Endodermal cell (in vitro differentiated cells): ENCODE data around the gene KRTAP5-8. TPM values are rescaled to one million over a fixed set of nuclear protein-coding genes. Genes with fewer than 3 reads are reported as not detected.

ENCODE experiments used
- DNase-seq: peaks from one replicate; pipeline ENCODE4 v3.0.0-alpha.2; 2017
- H3K27ac ChIP-seq: 2 replicates; pipeline ENCODE4 v1.5.1; 2013; ENCODE audit warnings: mild to moderate bottlenecking, low read depth, low read length, moderate library complexity
- H3K27me3 ChIP-seq: 2 replicates; pipeline ENCODE4 v1.6.1; 2013; ENCODE audit warnings: mild to moderate bottlenecking, low read length, moderate library complexity; ENCODE audit not compliant: insufficient read depth, control insufficient read depth, poor library complexity, severe bottlenecking
- H3K36me3 ChIP-seq: 2 replicates; pipeline ENCODE4 v1.7.0; 2013; ENCODE audit warnings: mild to moderate bottlenecking, low read length, moderate library complexity; ENCODE audit not compliant: control insufficient read depth, insufficient read depth
- H3K4me1 ChIP-seq: one replicate; pipeline ENCODE4 v1.7.0; 2013; ENCODE audit warnings: low read length; ENCODE audit not compliant: control insufficient read depth, insufficient read depth
- H3K4me3 ChIP-seq: 2 replicates; pipeline ENCODE4 v1.5.1; 2013; ENCODE audit warnings: mild to moderate bottlenecking, low read length, moderate library complexity
- H3K9ac ChIP-seq: 2 replicates; pipeline ENCODE4 v1.6.1; 2013; ENCODE audit warnings: mild to moderate bottlenecking, low read length, moderate library complexity; ENCODE audit not compliant: poor library complexity, severe bottlenecking; ENCODE audit errors: extremely low read depth
- H3K9me3 ChIP-seq: 2 replicates; pipeline ENCODE4 v1.6.1; 2013; ENCODE audit warnings: mild to moderate bottlenecking, low read length, moderate library complexity; ENCODE audit not compliant: control insufficient read depth
- H3K27ac Mint-ChIP-seq: 2 replicates; pipeline ENCODE4 v1.8.0; 2020; ENCODE audit warnings: mixed read lengths
- H3K27me3 Mint-ChIP-seq: 2 replicates; pipeline ENCODE4 v1.8.0; 2021; ENCODE audit warnings: mild to moderate bottlenecking, mixed read lengths; ENCODE audit not compliant: insufficient read depth
- H3K36me3 Mint-ChIP-seq: 2 replicates; pipeline ENCODE4 v1.8.0; 2020; ENCODE audit warnings: low read depth, mixed read lengths
- H3K4me1 Mint-ChIP-seq: 2 replicates; pipeline ENCODE4 v1.8.0; 2020; ENCODE audit warnings: mixed read lengths
- H3K4me3 Mint-ChIP-seq: 2 replicates; pipeline ENCODE4 v1.8.0; 2020; ENCODE audit warnings: mild to moderate bottlenecking, moderate library complexity, mixed read lengths
- H3K9me3 Mint-ChIP-seq: 2 replicates; pipeline ENCODE4 v1.8.0; 2020; ENCODE audit warnings: mild to moderate bottlenecking, mixed read lengths
- CTCF ChIP-seq: fragments of 200-600 bp; sonication (generic); conservative IDR thresholded peaks from 2 replicates; pipeline ENCODE4 v1.5.0; 2021; ENCODE audit warnings: antibody characterized with exemption, mild to moderate bottlenecking
- WGBS, 2 experiments: methylation state at CpG; one replicate each; pipeline versions ENCODE4 v1.1.5 to v1.1.7; 2013; ENCODE audit warnings: missing lambda C conversion rate in 2 of 2, mixed read lengths in 1 of 2; ENCODE audit not compliant: insufficient coverage in 1 of 2, insufficient read length in 1 of 2; 5-methylcytosine and 5-hydroxymethylcytosine counted together
- total RNA-seq, 2 donors: library from RNA; stranded (reverse); fragmentation: NEBNext Ultra II Directional in 1 of 2; extraction: Animal tissue kit (Norgen Biotek cat#: 25700) in 1 of 2; gene quantifications; 2 replicates in 1 of 2; 3 replicates in 1 of 2; pipeline ENCODE4 v1.2.1, GENCODE V29; 2021

Gene KRTAP5-8
- total RNA-seq, 2 donors from 2014 or later: not detected

DNA sequence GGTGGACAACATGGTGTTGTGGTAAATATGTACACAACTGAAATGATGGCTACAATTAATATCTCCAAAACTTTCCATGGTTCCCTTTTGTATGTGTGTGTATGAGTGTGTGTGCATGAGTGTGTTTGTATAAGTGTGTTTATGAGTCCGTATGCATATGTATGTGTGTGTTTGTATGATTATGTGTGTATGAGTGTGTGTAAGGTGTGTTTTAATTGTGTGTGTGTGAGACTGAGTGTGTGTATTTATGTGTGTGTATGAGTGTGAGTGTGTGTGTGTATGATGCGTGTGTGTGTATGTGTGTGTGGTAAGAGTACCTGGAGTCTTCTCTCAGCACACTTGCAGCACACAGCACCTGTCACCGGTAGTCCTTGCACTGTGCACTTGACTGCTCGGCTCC, 18.2 kb downstream of the KRTAP5-8 start:
- Mint-ChIP-seq H3K36me3 (peaks cover 3% of the 10 kb centered on the region), H3K27me3 (peaks cover under 1% of the 10 kb centered on the region), H3K4me1 (no peaks in the 10 kb centered on the region), H3K27ac (no peak overlapping the region), H3K4me3 (no peak overlapping the region), H3K9me3 (peaks cover 37% of the 10 kb centered on the region)
- no peak for DNase-seq
- Histone ChIP-seq H3K9me3 (peaks cover 20% of the 10 kb centered on the region), H3K27ac (no peak overlapping the region), H3K9ac (no peak overlapping the region), H3K4me1 (no peaks in the 10 kb centered on the region), H3K4me3 (no peak overlapping the region), H3K36me3 (no peaks in the 10 kb centered on the region), H3K27me3 (no peaks in the 10 kb centered on the region)
- no peak for TF ChIP-seq CTCF
- WGBS, 2 experiments: 99% methylated on average over 4 of the region's 4 CpGs; no CpG with 5 or more reads in 1 of the 2 experiments

GRCh38 chr11:71557257-71557656, 19.4 kb downstream of the KRTAP5-8 start:
- Histone ChIP-seq H3K36me3 (no peaks in the 10 kb centered on the region), H3K27ac (no peak overlapping the region), H3K4me3 (no peak overlapping the region), H3K27me3 (no peaks in the 10 kb centered on the region), H3K4me1 (no peaks in the 10 kb centered on the region), H3K9ac (no peak overlapping the region), H3K9me3 (peaks cover 26% of the 10 kb centered on the region)
- H3K36me3 Mint-ChIP-seq: peaks cover 3% of the 10 kb centered on the region
- no peaks in the 10 kb centered on the region for H3K4me1 Mint-ChIP-seq
- no peak for DNase-seq
- no peak overlapping the region for H3K27ac Mint-ChIP-seq
- H3K4me3 Mint-ChIP-seq: no peak overlapping the region
- TF ChIP-seq CTCF: no peak
- no peaks in the 10 kb centered on the region for H3K27me3 Mint-ChIP-seq
- H3K9me3 Mint-ChIP-seq: peaks cover 42% of the 10 kb centered on the region

- H3K27me3 Mint-ChIP-seq: peaks cover 4% of the 10 kb centered on the region
- peaks cover 44% of the 10 kb centered on the region for H3K9me3 Mint-ChIP-seq
- no peaks in the 10 kb centered on the region for H3K36me3 ChIP-seq
- no peak overlapping the region for H3K9ac ChIP-seq
- H3K27ac ChIP-seq: no peak overlapping the region
- peaks cover 26% of the 10 kb centered on the region for H3K9me3 ChIP-seq
- H3K4me1 Mint-ChIP-seq: no peaks in the 10 kb centered on the region
- H3K27ac Mint-ChIP-seq: no peak overlapping the region
- no peak overlapping the region for H3K4me3 Mint-ChIP-seq
- no peak for TF ChIP-seq CTCF
- no peaks in the 10 kb centered on the region for H3K27me3 ChIP-seq
- no peak overlapping the region for H3K4me3 ChIP-seq
- peaks cover 3% of the 10 kb centered on the region for H3K36me3 Mint-ChIP-seq
- DNase-seq: no peak
- no peaks in the 10 kb centered on the region for H3K4me1 ChIP-seq
- WGBS, 2 experiments: 91 to 100% methylated on average over 1 of the region's 1 CpG
These were observed 21.2 kb downstream of the KRTAP5-8 start for GRCh38 chr11:71558996-71559395.
